ENCODE results near the gene RNASE13. TPM values are rescaled to one million over a fixed set of nuclear protein-coding genes. Genes with fewer than 3 reads are reported as not detected.

RNASE13 gene
- total and polyA plus RNA-seq, 9 donors, result 0.14 to 0.16 TPM; not detected in 7

DNA sequence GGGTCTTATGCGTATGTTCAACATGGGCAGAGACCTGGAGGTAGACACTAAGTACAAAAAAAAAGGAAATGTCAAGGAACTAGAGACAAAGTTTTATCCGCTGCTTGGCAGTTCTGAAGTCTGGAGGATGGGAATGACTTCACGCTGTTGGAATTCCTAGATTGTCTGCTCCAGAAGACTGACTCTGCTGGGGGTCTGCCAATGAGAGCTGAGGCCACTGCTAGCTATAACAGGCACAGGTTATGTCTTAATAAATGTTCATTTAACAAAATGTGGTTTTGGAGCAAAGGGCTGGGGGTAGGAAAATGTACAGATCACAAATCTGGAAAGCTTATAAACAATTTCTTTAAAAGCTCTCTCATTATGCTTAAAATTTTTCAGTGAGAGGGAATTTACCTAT is 28.9 kb upstream of the RNASE13 start:
- 27% methylated on average over 3 of the region's 3 CpGs for WGBS (ENCODE audit: insufficient coverage)
- peak; percentile 70 for DNase-seq
- peaks cover 2% of the 10 kb centered on the region for H3K27me3 ChIP-seq (ENCODE audit: control insufficient read depth, insufficient read depth, low read length)
- H3K9me3 ChIP-seq (replicated peaks; ENCODE audit: control insufficient read depth, low read depth, low read length), result no peaks in the 10 kb centered on the region
- H3K4me3 ChIP-seq (ENCODE audit: low read length), result no peak overlapping the region
- H3K36me3 ChIP-seq (ENCODE audit: control insufficient read depth, insufficient read depth, low read length), result no peaks in the 10 kb centered on the region
- H3K4me1 ChIP-seq (ENCODE audit: control insufficient read depth, insufficient read depth, low read length), result peaks cover 9% of the 10 kb centered on the region
- no peak overlapping the region for H3K27ac ChIP-seq (ENCODE audit: low read length)

DNA sequence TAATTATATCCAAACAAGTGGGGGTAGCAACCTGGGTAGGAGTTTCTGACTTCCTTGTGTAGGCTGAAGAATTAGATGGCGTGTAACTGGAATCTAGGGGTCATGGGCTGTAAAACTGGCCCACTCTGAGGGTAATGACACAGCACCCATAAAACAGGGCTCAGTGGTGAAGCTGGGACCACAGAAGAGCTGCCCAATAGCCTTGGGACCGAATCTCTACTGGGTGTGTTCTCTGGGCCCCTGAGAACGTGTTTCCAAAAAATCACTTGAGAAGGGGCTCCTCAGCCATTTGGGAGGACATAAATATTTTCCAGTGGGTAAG is 26.7 kb upstream of the RNASE13 start:
- WGBS (ENCODE audit: insufficient coverage), result 100% methylated on average over 1 of the region's 3 CpGs
- H3K4me1 ChIP-seq (ENCODE audit: control insufficient read depth, insufficient read depth, low read length), result peaks cover 19% of the 10 kb centered on the region
- H3K36me3 ChIP-seq (ENCODE audit: control insufficient read depth, insufficient read depth, low read length), result no peaks in the 10 kb centered on the region
- H3K9me3 ChIP-seq (replicated peaks; ENCODE audit: control insufficient read depth, low read depth, low read length), result no peaks in the 10 kb centered on the region
- DNase-seq, result no peak
- H3K4me3 ChIP-seq (ENCODE audit: low read length), result no peak overlapping the region
- H3K27me3 ChIP-seq (ENCODE audit: control insufficient read depth, insufficient read depth, low read length), result peaks cover 2% of the 10 kb centered on the region
- no peak overlapping the region for H3K27ac ChIP-seq (ENCODE audit: low read length)

DNA sequence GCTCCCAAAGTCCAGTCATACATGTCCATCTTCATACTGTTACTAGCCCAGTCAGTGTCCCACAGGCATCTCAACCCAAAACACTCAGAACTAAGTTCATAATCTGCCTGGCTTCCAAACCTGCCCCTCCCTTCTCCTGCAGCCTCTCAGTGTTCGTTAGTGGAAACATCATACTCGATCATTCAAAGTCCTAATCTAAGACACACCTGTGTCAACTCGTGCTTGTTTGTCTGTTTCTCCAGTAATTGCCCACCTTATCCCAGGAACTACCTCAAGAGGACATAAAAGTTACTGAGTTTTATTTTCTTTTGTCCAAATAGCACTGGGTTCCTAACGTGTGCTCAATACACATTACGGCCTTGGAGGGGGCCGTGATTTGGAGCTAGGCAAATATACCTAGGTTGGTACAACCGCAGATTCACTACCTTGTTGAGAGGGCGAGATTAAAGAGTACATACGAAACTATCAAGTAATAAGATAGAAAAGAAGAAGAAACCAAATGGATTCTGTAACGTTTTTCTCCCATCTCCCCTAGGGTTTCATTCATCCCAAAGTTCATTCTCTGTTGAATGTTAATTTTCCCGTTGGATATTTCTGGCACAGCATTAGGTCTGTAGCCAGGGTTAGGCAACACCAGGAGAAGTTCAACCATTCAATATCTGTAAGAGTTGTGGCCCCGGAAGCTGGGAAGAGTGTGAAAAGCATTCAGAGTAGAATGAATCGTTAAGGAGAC is 26.2 kb upstream of the RNASE13 start:
- H3K4me1 ChIP-seq (ENCODE audit: control insufficient read depth, insufficient read depth, low read length), result peaks cover 21% of the 10 kb centered on the region
- peaks cover 2% of the 10 kb centered on the region for H3K27me3 ChIP-seq (ENCODE audit: control insufficient read depth, insufficient read depth, low read length)
- H3K4me3 ChIP-seq (ENCODE audit: low read length), result no peak overlapping the region
- no peaks in the 10 kb centered on the region for H3K9me3 ChIP-seq (replicated peaks; ENCODE audit: control insufficient read depth, low read depth, low read length)
- no peaks in the 10 kb centered on the region for H3K36me3 ChIP-seq (ENCODE audit: control insufficient read depth, insufficient read depth, low read length)
- DNase-seq, result no peak
- WGBS (ENCODE audit: insufficient coverage), result 83% methylated on average over 7 of the region's 13 CpGs
- H3K27ac ChIP-seq (ENCODE audit: low read length), result no peak overlapping the region

DNA sequence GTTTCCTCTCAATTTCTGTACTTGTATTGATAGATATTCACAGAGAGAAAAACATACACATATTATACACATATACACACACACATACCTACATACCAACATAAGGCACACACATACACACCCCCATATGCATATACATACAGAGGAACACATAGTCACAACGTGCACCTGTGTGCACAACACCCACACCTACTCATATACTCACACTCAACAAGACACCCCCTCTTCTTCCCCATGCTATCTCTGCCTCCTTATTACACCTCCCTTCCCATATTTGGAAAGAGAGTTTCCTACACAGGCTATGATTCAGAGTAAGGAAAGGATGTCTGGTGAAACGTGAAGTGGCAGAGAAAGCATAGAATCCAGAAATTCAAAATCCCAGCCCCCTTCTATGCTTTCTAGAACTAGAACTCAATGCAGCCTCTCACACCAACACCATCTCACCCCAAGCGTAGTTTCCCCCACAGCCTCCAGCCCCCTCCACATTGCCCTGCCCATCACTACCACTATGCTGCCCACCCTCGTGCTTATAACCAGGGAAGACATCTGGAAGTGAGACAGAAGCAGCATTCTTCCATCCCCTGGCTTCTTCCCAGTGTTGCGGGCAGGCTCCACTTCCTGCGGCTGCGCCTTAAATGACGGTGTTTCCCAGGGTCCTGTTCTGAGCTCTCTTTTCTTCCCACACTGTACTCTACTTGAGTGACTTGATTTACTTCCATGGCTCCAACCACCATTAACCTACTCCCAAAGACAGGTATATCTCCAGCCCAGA is 25.4 kb upstream of the RNASE13 start:
- H3K9me3 ChIP-seq (replicated peaks; ENCODE audit: control insufficient read depth, low read depth, low read length), result no peaks in the 10 kb centered on the region
- peaks cover 24% of the 10 kb centered on the region for H3K4me1 ChIP-seq (ENCODE audit: control insufficient read depth, insufficient read depth, low read length)
- DNase-seq, result no peak
- H3K4me3 ChIP-seq (ENCODE audit: low read length), result no peak overlapping the region
- H3K36me3 ChIP-seq (ENCODE audit: control insufficient read depth, insufficient read depth, low read length), result no peaks in the 10 kb centered on the region
- no peak overlapping the region for H3K27ac ChIP-seq (ENCODE audit: low read length)
- H3K27me3 ChIP-seq (ENCODE audit: control insufficient read depth, insufficient read depth, low read length), result peaks cover 2% of the 10 kb centered on the region
- WGBS (ENCODE audit: insufficient coverage), result 59% methylated on average over 7 of the region's 8 CpGs

DNA sequence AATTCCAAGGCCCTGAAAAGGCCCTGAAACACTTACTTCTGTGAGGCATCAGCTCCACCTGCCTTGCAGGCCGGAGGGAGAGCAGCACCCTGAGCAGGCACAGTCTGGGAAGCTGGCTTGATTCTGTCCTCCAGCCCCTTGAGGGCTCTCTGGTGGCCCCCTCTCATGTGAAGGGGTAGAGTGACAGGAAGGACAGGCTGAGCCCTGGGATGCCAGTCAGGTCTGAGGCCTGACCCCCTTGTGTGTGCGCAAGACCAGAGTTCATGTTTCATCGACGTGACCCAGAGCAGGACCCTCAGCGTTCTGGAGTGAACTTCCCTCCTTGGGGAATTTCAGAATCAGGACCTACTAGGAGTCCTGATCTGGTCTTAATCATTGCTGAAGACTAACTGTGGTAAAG is 24.3 kb upstream of the RNASE13 start:
- 80% methylated on average over 3 of the region's 5 CpGs for WGBS (ENCODE audit: insufficient coverage)
- H3K27ac ChIP-seq (ENCODE audit: low read length), result no peak overlapping the region
- H3K27me3 ChIP-seq (ENCODE audit: control insufficient read depth, insufficient read depth, low read length), result peaks cover 2% of the 10 kb centered on the region
- no peak overlapping the region for H3K4me3 ChIP-seq (ENCODE audit: low read length)
- no peak for DNase-seq
- H3K36me3 ChIP-seq (ENCODE audit: control insufficient read depth, insufficient read depth, low read length), result no peaks in the 10 kb centered on the region
- no peaks in the 10 kb centered on the region for H3K9me3 ChIP-seq (replicated peaks; ENCODE audit: control insufficient read depth, low read depth, low read length)
- peaks cover 24% of the 10 kb centered on the region for H3K4me1 ChIP-seq (ENCODE audit: control insufficient read depth, insufficient read depth, low read length)

DNA sequence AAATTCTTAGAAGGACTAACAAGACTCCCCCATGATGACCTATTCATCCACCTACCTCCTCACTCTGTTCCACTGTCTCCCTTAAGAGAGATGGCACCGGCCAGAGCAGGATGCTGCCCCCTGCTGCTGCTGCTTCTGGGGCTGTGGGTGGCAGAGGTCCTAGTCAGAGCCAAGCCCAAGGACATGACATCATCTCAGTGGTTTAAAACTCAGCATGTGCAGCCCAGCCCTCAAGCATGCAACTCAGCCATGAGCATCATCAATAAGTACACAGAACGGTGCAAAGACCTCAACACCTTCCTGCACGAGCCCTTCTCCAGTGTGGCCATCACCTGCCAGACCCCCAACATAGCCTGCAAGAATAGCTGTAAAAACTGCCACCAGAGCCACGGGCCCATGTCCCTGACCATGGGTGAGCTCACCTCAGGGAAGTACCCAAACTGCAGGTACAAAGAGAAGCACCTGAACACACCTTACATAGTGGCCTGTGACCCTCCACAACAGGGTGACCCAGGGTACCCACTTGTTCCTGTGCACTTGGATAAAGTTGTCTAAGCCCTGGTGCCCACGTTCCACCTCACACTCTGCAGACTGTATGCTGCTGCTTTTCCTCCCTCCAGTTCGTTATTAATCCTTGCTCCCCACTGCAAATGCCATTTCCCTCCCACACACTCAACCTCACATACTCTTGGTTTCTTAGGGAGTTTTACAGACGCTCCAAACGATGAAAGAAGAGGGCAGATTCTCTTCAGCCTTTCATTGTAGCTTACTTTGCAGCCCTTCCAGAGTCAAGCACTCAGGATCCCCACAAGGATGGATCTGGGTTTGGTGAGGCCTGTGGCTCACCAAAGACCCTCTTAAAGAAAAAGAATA is 23.4 kb upstream of the RNASE13 start, which contains the start of gene RNASE8:
RNASE8 (plus strand) TSS at position 20 of the 873 bp plus-strand sequence; CDS start at position 91, 71 bp downstream.
- Histone ChIP-seq H3K9me3 (replicated peaks; ENCODE audit: control insufficient read depth, low read depth, low read length) (no peaks in the 10 kb centered on the region), H3K4me1 (ENCODE audit: control insufficient read depth, insufficient read depth, low read length) (peaks cover 21% of the 10 kb centered on the region), H3K4me3 (ENCODE audit: low read length) (no peak within 1 kb of the TSS), H3K27me3 (ENCODE audit: control insufficient read depth, insufficient read depth, low read length) (peaks cover 2% of the 10 kb centered on the region), H3K36me3 (ENCODE audit: control insufficient read depth, insufficient read depth, low read length) (no peaks in the 10 kb centered on the region), H3K27ac (ENCODE audit: low read length) (no peak within 1 kb of the TSS)
- DNase-seq, result no peak
- 57% methylated on average over 6 of the region's 8 CpGs for WGBS (ENCODE audit: insufficient coverage)

DNA sequence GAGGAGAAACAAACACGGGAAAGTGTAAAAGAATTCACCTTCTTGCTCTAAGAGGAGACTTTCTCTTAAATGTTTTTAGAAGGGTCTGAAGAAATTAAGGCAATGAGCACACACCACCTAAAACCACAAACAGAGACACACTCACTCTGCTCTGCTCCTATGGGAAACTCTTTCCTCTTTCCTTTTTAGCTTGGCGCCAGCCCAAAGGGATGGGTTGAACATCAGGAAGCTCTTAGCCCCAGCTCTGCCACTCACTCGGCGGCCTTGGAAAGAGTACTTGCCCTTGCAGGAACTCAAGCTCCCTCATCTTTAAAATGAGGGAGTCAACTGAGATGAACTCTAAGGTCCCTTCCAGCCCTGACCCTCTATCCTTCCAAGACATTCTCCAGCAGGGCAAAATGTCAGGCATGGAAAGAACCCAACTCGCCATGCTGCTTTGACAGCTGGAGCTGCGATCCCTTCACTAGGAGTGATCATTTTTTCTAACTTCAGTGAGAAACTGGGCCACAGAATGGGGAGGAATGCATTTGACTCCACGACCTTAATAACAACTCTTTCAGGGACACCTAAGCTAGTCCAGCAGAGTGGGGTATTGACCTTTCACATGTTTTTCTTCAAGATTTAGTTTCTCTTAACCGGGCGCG is 22.0 kb upstream of the RNASE13 start:
- DNase-seq, result peak; percentile 70
- 27% methylated on average over 3 of the region's 10 CpGs for WGBS (ENCODE audit: insufficient coverage)

DNA sequence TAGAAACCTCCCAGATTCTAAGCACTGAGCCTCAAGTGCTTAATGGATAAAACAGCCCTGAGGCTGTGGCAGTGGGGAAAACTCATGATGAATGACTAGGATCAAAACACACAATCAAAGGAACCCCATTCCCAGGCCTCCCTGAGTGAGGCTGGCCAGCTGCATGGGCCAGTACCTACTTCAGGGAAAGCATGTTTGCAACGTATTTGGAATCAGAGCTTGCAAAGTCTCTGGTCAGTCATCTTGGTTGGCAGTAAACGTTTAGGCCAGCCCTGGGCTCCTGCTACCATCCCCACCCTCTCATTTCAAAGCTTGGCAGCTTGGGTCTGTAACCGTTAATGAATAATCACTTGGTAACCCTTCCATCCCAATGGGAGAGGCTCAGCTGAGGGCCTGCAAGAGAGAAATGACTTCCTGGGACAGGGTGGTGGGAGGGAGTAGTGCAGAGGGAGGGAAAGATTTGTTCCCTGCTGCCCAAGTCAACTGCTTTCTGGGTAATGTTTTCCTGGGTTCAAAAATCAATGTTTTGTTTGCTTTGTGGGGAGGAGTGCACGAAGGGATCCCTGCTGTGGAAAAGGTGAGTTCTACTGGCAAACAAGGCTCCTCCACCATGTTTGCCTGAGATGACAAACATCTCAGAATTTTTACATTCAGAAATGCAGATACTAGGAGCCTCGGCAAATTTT is 21.0 kb upstream of the RNASE13 start:
- WGBS (ENCODE audit: insufficient coverage), result 33% methylated on average over 1 of the region's 5 CpGs
- H3K9me3 ChIP-seq (replicated peaks; ENCODE audit: control insufficient read depth, low read depth, low read length), result no peaks in the 10 kb centered on the region
- peak overlapping the region; percentile 0 for H3K27ac ChIP-seq (ENCODE audit: low read length)
- H3K36me3 ChIP-seq (ENCODE audit: control insufficient read depth, insufficient read depth, low read length), result no peaks in the 10 kb centered on the region
- no peaks in the 10 kb centered on the region for H3K27me3 ChIP-seq (ENCODE audit: control insufficient read depth, insufficient read depth, low read length)
- peaks cover 21% of the 10 kb centered on the region for H3K4me1 ChIP-seq (ENCODE audit: control insufficient read depth, insufficient read depth, low read length)
- H3K4me3 ChIP-seq (ENCODE audit: low read length), result no peak overlapping the region
- DNase-seq, result peak; percentile 57

More for the DNA sequence above, 22.0 kb upstream of the RNASE13 start:
- Histone ChIP-seq H3K4me3 (ENCODE audit: low read length) (no peak overlapping the region), H3K4me1 (ENCODE audit: control insufficient read depth, insufficient read depth, low read length) (peaks cover 21% of the 10 kb centered on the region), H3K27ac (ENCODE audit: low read length) (no peak overlapping the region), H3K27me3 (ENCODE audit: control insufficient read depth, insufficient read depth, low read length) (peaks cover 2% of the 10 kb centered on the region), H3K36me3 (ENCODE audit: control insufficient read depth, insufficient read depth, low read length) (no peaks in the 10 kb centered on the region), H3K9me3 (replicated peaks; ENCODE audit: control insufficient read depth, low read depth, low read length) (no peaks in the 10 kb centered on the region)

DNA sequence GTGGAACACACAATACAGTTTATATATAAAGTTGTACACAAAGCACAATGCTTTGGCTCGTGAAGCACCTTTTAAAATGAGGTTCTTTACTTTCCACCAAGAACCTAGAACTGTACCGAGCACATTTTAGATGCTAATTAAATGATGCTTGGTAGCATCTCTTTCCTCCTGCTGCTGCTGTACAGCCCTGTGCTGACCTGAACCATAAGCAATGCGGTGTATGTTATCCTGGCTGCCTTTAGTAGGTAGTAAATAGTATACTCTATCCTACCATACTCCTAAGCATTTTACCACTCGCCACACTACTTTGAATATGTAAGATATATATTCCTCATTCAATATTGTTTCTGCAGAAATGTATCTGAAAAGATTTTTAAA is 20.1 kb upstream of the RNASE13 start:
- Histone ChIP-seq H3K4me1 (ENCODE audit: control insufficient read depth, insufficient read depth, low read length) (peaks cover 21% of the 10 kb centered on the region), H3K27me3 (ENCODE audit: control insufficient read depth, insufficient read depth, low read length) (no peaks in the 10 kb centered on the region), H3K4me3 (ENCODE audit: low read length) (no peak overlapping the region), H3K36me3 (ENCODE audit: control insufficient read depth, insufficient read depth, low read length) (no peaks in the 10 kb centered on the region), H3K27ac (ENCODE audit: low read length) (no peak overlapping the region), H3K9me3 (replicated peaks; ENCODE audit: control insufficient read depth, low read depth, low read length) (no peaks in the 10 kb centered on the region)
- WGBS (ENCODE audit: insufficient coverage), result no CpG with 5 or more reads among the region's 4 CpGs
- no peak for DNase-seq

All from muscle of leg (tissue), 11 donors.